ENCODE results near the gene OSBPL3.

OSBPL3 gene

GRCh38 chr7:24835643-24836042 lies 144.3 kb downstream of the OSBPL3 start:
- no peak overlapping the region for H3K4me3 ChIP-seq (ENCODE audit: low read depth, low read length)
- DNase-seq (ENCODE audit: low read depth), result no peak
- no peak for TF ChIP-seq MAX (IDR thresholded peaks at IDR 0.05; ENCODE audit: low read depth, low read length)
- TF ChIP-seq MYC (IDR thresholded peaks at IDR 0.05; ENCODE audit: low read depth, low read length), result no peak
- TF ChIP-seq, protein P1, sequence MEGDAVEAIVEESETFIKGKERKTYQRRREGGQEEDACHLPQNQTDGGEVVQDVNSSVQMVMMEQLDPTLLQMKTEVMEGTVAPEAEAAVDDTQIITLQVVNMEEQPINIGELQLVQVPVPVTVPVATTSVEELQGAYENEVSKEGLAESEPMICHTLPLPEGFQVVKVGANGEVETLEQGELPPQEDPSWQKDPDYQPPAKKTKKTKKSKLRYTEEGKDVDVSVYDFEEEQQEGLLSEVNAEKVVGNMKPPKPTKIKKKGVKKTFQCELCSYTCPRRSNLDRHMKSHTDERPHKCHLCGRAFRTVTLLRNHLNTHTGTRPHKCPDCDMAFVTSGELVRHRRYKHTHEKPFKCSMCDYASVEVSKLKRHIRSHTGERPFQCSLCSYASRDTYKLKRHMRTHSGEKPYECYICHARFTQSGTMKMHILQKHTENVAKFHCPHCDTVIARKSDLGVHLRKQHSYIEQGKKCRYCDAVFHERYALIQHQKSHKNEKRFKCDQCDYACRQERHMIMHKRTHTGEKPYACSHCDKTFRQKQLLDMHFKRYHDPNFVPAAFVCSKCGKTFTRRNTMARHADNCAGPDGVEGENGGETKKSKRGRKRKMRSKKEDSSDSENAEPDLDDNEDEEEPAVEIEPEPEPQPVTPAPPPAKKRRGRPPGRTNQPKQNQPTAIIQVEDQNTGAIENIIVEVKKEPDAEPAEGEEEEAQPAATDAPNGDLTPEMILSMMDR (IDR thresholded peaks at IDR 0.05; ENCODE audit: low read depth, low read length), result no peak
- no peak for TF ChIP-seq POLR2A (IDR thresholded peaks at IDR 0.05; ENCODE audit: extremely low read depth, insufficient read length)

DNA sequence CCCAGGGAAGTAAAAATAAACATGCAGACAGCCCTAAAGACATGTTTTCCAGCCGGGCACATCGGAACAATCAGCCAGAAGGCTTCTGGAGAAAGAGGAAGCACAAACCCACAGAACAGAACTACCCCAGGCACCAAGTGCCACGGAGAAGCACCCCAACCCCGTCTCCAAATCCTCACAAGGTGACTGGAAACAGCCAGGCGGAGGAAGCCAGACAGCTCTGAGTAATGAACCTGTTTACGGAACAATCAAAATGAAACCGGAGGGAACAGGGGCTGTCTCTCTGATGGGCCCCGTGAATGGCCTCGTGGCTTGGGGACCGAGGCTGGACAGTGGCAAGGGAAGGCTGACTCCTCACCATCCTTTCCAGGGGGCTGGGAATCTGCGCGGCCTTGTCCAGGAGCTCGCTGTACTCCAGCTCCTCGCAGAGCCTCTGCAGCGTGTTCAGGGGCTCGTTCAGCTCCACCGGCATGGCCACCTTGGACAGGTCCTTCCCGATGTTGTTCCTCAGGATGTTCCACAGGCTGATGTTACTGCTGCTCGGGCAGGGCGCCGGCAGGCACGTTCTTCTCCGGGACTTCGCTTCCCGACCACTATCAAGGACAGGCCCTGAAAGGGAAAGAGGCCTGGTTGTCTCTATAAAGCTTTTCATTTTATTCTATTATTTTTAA lies 145.7 kb downstream of the OSBPL3 start:
- H3K4me3 ChIP-seq (ENCODE audit: low read depth, low read length), result no peak overlapping the region
- DNase-seq (ENCODE audit: low read depth), result no peak
- TF ChIP-seq, protein P1 (IDR thresholded peaks at IDR 0.05; ENCODE audit: low read depth, low read length), result no peak
- TF ChIP-seq MYC (IDR thresholded peaks at IDR 0.05; ENCODE audit: low read depth, low read length) (no peak), MAX (IDR thresholded peaks at IDR 0.05; ENCODE audit: low read depth, low read length) (no peak), POLR2A (IDR thresholded peaks at IDR 0.05; ENCODE audit: extremely low read depth, insufficient read length) (no peak)

GRCh38 chr7:24833549-24833948 lies 146.4 kb downstream of the OSBPL3 start:
- TF ChIP-seq, protein P1 (IDR thresholded peaks at IDR 0.05; ENCODE audit: low read depth, low read length), result no peak
- TF ChIP-seq MAX (IDR thresholded peaks at IDR 0.05; ENCODE audit: low read depth, low read length) (no peak), MYC (IDR thresholded peaks at IDR 0.05; ENCODE audit: low read depth, low read length) (no peak)
- no peak for DNase-seq (ENCODE audit: low read depth)
- no peak overlapping the region for H3K4me3 ChIP-seq (ENCODE audit: low read depth, low read length)

- no peak overlapping the region for H3K4me3 ChIP-seq (ENCODE audit: low read depth, low read length)
- peak; percentile 57 for DNase-seq (ENCODE audit: low read depth)
- TF ChIP-seq, protein P1 (IDR thresholded peaks at IDR 0.05; ENCODE audit: low read depth, low read length), result no peak
- TF ChIP-seq MYC (IDR thresholded peaks at IDR 0.05; ENCODE audit: low read depth, low read length), result no peak
- TF ChIP-seq POLR2A (IDR thresholded peaks at IDR 0.05; ENCODE audit: extremely low read depth, insufficient read length), result no peak
- no peak for TF ChIP-seq MAX (IDR thresholded peaks at IDR 0.05; ENCODE audit: low read depth, low read length)
Measured at GRCh38 chr7:24831240-24831639, 148.7 kb downstream of the OSBPL3 start.

GRCh38 chr7:24830440-24831050 lies 149.4 kb downstream of the OSBPL3 start:
- no peak for DNase-seq (ENCODE audit: low read depth)
- TF ChIP-seq POLR2A (IDR thresholded peaks at IDR 0.05; ENCODE audit: extremely low read depth, insufficient read length), result no peak
- no peak for TF ChIP-seq MAX (IDR thresholded peaks at IDR 0.05; ENCODE audit: low read depth, low read length)
- TF ChIP-seq MYC (IDR thresholded peaks at IDR 0.05; ENCODE audit: low read depth, low read length), result no peak
- TF ChIP-seq, protein P1 (IDR thresholded peaks at IDR 0.05; ENCODE audit: low read depth, low read length), result no peak

More at GRCh38 chr7:24830440-24831050, 149.4 kb downstream of the OSBPL3 start:
- no peak overlapping the region for H3K4me3 ChIP-seq (ENCODE audit: low read depth, low read length)
